CD4-positive, alpha-beta T cell treated with Interleukin-6 for 4 hours (primary cell): ENCODE results near the gene PRKCH.
A peak's percentile ranks its signal among the peaks of the same experiment; 100 is the strongest.

Experiments used
- DNase-seq: peaks from one replicate; pipeline ENCODE4 v3.0.0-alpha.2; 2020; ENCODE audit warnings: mixed read lengths

The PRKCH gene

DNA sequence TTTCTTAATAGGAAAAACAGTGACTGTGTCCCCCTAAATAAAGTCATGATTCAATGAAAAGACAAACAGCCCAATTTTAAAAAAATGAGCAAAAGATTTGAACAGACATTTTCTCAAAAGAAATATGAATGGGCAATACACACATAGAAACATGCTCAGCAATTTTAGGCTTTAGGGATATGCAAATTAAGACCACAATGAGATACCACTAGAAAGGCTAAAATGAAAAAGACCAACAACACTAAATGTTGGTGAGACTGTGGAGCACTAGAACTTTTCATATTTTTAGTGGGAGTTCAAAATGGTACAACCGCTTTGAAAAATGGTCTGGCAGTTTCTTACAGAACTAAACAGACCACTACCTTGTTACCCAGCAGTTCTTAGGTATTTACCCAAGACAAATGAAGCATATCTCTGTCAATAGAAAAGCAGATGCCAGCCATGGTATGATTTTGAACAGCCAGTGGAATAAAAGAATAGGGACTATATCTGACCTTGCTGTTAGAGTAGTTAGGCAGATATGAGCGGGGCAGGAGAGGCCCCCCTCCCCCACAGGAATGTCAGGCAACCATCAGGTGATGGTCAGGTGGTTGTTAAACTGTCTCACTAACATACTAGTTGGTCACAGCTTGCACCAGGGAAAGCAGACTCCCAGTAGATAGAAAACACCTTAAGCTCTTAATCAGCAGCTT lies 108.8 kb downstream of the PRKCH start:
- no peak for DNase-seq

DNA sequence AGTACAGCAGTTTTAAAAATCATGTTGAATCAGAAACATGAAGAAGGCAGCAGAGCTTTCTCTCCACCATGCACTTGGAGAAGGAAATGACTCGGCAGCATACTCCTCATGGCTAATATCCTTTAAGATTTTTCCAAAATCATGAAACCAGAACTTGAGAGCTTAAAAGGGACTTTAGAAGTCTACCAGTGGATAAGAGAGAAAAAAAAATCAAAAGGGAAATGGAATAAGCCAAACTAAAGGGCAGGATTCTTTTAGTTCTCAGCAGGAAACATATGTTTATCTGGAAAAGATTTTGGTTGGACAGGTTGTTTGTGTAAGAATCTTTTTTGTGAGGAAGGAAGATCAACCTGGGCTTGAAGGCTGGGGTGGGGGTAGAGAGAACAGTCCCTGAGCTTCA lies 111.8 kb downstream of the PRKCH start:
- DNase-seq: no peak

DNA sequence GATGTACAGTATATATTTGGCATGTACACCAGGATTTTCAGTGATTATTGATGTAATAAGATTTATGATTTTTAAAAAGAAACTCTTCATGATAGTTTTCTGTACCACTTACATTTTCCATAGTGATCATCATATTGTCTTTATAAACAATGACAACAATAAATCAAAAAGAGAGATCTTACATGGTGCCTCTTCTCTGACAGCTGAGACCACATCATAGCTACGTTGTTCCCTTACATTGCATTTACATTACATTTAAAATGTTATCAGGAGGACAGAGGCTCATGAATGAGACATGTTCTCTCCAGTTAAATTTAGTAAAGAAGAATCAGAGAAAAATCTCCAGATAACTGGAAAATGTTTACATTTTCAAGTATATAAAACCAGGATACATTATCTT lies 112.4 kb downstream of the PRKCH start:
- no peak for DNase-seq

DNA sequence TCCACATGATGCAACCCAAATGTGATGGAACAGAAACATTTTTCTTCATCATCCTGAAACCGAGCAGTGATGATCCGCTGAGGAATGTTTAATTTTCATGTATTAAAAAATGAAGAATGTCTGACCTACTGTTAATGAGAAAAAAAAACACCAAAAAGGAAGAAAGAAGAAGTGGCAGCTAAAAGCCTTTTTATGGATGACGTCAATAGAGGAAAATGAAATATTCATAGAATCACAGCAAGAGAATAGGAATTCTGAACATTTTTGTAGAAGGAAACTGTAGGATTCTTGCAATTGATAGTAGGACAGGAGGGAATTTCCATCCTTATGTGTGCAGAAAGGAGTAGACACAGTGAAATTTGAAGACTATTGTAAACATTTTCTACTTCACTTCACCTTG lies 112.9 kb downstream of the PRKCH start:
- no peak for DNase-seq

DNA sequence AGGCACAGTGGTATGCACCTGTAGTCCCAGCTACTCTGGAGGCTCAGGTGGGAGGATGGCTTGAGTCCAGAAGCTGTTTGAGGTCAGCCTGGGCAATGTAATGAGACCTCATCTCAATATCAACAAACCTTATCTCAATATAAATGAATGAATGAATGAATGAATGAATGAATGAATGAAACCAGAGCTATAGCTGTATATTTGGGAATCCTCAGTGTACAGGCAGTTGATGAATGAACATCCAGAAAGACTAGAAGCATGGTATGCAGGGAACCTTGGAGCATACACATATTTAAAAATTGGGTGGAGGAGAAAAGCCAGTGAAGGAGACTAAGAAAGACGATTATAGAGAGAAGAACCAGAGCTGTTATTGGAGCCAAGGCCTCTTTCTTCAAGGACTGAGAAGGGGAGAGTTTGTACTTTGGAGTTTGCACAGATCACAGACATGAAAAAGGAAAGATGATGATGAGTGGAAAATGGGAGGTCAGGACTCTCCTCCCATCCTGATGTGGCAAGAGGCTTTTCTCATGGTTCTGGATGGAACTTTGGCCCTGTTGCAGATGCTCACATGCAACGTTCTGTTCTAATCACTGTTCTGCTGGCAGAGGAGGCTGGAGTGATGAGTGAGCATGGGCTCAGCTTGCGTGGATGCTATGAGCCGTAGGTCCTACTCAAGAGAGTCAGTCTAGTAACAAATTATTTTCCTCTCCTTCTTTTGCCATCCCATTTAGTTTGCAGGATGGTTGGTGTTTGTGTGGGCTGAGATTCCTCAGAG lies 114.4 kb downstream of the PRKCH start:
- no peak for DNase-seq

- no peak for DNase-seq
Measured at GRCh38 chr14:61437381-61437780, 116.0 kb downstream of the PRKCH start.

GRCh38 chr14:61438036-61438435 lies 116.7 kb downstream of the PRKCH start:
- DNase-seq: no peak

DNA sequence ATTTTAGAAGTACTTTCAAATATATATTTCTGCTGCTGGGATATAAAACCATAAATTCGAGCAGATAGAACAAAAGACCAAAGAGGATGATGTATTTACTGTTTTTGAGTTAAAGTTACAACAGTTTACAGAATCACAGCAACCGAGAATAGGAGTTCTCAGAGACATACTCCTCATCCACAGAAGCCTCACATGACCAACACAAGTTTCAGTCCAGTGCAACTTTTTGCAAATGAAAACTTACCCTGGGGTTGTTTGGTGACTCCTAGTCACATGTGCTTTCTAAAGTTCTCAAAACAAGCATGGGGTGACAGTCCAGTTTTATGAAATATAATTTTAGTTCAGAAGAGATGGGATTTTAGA lies 117.1 kb downstream of the PRKCH start:
- DNase-seq: no peak

- peak; percentile 63 for DNase-seq
Measured at GRCh38 chr14:61438860-61439765, 117.7 kb downstream of the PRKCH start.

- no peak for DNase-seq
Measured at GRCh38 chr14:61439779-61440418, 118.5 kb downstream of the PRKCH start.

- DNase-seq: no peak
Measured at GRCh38 chr14:61443481-61443880, 122.1 kb downstream of the PRKCH start.

DNA sequence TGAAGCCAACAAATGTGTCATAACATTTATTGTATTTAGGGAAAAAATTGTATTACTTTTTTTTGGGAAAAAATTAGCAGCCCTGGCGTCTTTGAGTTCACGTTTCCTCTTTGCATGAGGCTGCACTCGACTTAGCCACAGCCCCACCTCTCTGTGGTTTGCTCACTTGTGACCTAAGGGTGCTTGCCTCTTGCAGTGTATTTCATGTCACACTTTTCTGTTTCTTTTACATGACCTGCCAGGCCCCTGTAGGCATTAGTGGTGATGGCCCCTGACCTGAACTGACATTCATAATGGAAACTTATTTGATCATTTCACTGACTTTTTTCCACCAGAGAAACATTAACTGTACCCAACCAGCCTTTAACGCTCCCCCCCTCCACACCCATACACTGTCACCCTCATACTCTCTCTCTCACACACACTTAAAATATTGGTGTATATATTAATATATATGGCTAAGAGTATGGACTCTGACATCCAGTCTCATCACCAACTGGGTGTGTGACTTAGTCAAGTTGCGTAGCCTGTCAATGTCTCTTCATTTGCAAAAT lies 122.9 kb downstream of the PRKCH start:
- DNase-seq: peak; percentile 69

DNA sequence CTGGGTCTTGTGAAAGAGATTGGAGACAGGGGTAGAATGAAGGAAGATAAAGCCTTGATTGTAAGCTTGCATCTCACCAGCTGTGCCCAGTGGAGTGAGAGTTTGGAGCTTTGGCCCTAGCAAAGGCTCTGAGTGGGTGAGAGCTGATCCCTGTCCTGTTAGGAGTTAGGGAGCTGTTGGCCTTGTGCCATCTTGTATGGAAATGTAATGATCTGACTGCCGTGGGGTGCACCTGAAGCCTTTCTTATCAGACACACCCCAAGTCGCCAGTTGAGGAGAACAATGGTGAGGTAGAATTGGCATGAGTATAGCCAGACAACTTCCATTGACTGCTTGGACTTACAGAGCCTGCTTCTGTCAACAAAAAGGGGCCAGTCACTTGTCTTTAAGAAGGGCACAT lies 130.1 kb downstream of the PRKCH start:
- no peak for DNase-seq

- DNase-seq: no peak
Measured at GRCh38 chr14:61451891-61452400, 130.6 kb downstream of the PRKCH start.

DNA sequence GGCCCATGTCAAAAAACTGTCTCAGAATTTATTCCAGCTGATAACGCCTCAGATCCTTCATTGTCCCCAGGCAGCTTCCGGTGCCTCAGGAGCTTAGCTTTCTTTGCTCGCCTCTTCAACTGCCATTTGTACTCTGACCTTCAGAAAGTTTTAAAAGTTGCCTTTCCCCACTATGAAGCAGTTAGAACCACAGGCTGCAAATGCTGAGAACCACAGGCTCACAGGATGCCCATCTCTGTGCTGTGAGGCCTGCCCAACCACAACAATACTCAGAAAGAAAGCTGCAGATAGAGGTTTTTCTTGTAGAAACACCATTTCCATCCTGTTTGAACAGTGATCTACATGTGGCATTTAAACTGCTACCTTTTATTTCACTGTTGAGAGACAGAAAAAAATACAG lies 131.1 kb downstream of the PRKCH start:
- peak; percentile 69 for DNase-seq

GRCh38 chr14:61453103-61453767 lies 131.9 kb downstream of the PRKCH start:
- DNase-seq: no peak

GRCh38 chr14:61454545-61454944 lies 133.2 kb downstream of the PRKCH start:
- DNase-seq: no peak

DNA sequence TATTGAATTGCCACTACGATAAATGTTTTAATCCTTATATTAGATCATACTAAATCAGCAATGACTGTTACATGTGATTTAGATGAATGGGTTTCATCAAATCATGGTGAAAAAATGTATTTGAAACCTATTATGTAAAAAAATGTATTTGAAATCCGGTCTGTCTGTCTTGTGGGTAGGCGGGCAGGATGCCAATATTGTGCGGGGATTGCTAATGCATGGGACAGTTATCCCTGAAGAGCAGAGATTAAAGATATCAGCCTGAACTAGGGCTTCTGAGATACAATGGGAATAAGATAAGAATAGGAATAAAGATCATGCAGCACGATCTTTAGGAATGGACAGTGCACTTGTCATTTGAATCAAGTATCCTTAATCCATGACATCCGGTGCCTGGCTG lies 134.0 kb downstream of the PRKCH start:
- DNase-seq: peak; percentile 43

DNA sequence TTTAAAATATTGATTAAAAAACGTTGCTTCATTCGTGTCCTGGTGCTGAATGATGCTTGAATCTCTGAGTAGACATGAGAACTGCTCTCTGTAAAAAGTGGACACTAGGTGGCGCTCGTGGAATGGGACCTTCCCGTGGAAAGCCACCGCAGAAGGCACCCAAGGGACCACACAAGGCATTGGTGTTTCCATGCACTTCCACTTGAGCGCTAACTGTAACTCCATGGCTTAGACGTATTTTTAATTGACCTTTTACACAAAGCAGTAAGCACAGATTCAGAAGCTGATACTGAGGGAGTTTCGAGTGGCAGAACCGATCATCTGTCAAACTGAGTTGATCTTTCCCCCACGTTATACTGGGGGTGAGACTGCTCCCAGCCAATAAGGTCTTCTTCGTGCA lies 135.3 kb downstream of the PRKCH start:
- peak; percentile 90 for DNase-seq

- no peak for DNase-seq
Measured at GRCh38 chr14:61458766-61459165, 137.4 kb downstream of the PRKCH start.

GRCh38 chr14:61459229-61459628 lies 137.8 kb downstream of the PRKCH start:
- DNase-seq: no peak

GRCh38 chr14:61460063-61460462 lies 138.7 kb downstream of the PRKCH start:
- DNase-seq: no peak
